Thyroid gland (tissue), 4 donors: ENCODE results near the gene DPP6.

Source experiments
- CTCF ChIP-seq, 6 experiments: fragments of 200-600 bp in 3 of 6; fragments of 450-650 bp in 3 of 6; sonication (generic) in 3 of 6; IDR thresholded peaks; one replicate each; pipeline ENCODE4 v1.5.1; 2016 to 2019; ENCODE audit warnings: antibody characterized with exemption in 6 of 6, mild to moderate bottlenecking in 2 of 6, inconsistent platforms in 1 of 6, moderate library complexity in 1 of 6
- POLR2A ChIP-seq, 2 donors: fragments of 450-650 bp; IDR thresholded peaks; one replicate each; pipeline ENCODE4 v1.6.1; 2017; ENCODE audit warnings: antibody characterized with exemption in 2 of 2, mild to moderate bottlenecking in 2 of 2, moderate library complexity in 1 of 2

- TF ChIP-seq POLR2A (IDR thresholded peaks at IDR 0.05): no peak
- no peak for TF ChIP-seq CTCF (IDR thresholded peaks at IDR 0.05)
Measured at GRCh38 chr7:154910977-154911376, 858.8 kb downstream of the DPP6 start.
